Left cardiac atrium (tissue), 4 donors: ENCODE results near the gene YWHAB. TPM values are rescaled to one million over a fixed set of nuclear protein-coding genes. Genes with fewer than 3 reads are reported as not detected.

Experiments
- ATAC-seq, 2 donors: fragments of 200-7000 bp; cut with Tn5 transposase; one replicate each; pipeline ENCODE4 v1.9.1; 2020; ENCODE audit warnings: mild to moderate bottlenecking in 2 of 2, moderate library complexity in 2 of 2
- DNase-seq: peaks from one replicate; pipeline ENCODE4 v3.0.0-alpha.2; 2020
- intact Hi-C, 2 donors: fragments of 100-400 bp; cut with DNase I; formaldehyde crosslinking; loops; one replicate each; pipeline versions ENCODE4 v1.14.1 to v1.15.1; 2022 to 2023
- total RNA-seq, 2 donors: library from RNA; stranded (reverse); fragmentation: NEBNext Ultra II Directional; extraction: Animal tissue kit (Norgen Biotek cat#: 25700); gene quantifications; one replicate each; pipeline ENCODE4 v1.2.1, GENCODE V29; 2021
- donor health status: DM: no; HTN: yes; CAD: no.
- donor health status: DM: no; HTN: yes; CAD: no; lungs with severe emphysema.
- donor health status: DM: yes; HTN: yes; CAD: no.
- donor health status: Dilated cardiomyopathy.

The YWHAB gene
- total RNA-seq, 2 donors from 2014 or later = 109 to 140 TPM

DNA sequence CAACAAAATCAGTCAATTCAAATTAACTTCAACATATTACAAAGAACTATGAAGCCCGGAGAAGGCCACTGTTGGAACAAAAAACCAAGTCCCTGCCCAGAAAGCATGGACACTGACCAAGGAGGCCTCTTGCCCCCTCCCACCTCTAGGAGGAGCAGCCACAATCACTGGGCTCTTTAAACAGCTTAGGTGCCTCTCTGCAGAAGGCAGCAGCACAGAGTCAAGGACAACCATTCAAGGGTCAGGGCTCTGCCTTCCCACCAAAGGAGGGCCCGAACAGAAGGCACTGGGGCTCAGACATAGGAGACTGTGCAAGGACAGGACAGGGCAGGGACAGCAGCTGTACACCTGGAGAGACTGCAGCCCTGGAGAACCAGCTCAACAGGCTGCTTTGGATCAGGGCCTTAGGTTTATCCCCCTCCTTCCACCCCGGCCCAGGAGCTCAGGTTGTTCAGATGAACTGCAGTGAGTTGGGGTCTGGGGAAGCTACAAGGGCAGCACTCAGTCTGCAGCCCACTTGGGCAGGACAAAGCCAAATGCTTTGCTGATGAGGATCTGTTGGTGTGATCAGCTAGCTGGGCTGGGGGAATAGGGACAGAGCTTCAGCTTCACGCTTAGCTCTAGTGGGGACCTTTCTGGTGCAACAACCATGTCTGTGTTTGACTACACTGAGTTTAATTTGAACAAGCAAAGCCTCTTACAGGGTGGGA lies 56.9 kb downstream of the YWHAB start:
- ATAC-seq (no peak), DNase-seq (no peak)
- intact Hi-C loops = no loop called here

DNA sequence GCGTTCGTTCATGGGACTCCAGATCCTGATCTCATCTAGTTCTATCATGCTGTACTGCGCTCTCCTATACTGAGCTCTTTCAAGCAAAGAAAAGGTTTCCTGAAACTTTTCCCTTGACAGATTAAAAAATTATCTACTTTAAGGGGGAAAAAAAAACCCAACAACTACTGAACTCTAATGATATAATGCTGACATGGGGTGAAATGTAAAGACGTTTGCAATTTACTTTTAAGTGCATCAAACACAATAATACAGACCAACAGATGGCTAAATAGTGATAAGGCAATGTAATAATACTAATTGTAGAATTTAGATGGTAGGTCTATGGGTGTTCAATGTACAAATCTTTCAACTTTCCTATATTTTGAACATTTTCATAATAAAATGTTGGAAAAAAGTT lies 58.3 kb downstream of the YWHAB start:
- no peak for DNase-seq
- intact Hi-C loops = no loop called here
- no peak for ATAC-seq

DNA sequence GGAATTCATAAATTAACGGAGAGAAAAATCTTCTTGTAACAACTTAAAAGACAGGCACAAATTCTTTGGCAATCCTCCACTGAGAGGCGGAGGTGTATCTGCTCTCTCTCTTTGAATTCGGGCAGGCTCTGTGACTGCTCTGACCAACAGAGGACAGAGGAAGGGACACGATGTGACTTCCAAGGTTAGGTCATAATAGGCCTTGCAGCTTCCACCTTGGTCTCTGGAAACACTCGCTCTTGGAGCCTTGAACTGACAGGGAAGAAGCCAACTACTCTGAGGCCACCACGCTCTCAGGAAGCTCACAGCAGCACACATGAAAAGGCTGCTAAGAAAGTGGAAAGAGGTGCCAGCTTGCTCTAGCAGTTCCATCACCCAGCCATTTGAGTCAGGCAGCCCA lies 59.8 kb downstream of the YWHAB start:
- ATAC-seq = no peak
- intact Hi-C loops = no loop called here
- DNase-seq = no peak

DNA sequence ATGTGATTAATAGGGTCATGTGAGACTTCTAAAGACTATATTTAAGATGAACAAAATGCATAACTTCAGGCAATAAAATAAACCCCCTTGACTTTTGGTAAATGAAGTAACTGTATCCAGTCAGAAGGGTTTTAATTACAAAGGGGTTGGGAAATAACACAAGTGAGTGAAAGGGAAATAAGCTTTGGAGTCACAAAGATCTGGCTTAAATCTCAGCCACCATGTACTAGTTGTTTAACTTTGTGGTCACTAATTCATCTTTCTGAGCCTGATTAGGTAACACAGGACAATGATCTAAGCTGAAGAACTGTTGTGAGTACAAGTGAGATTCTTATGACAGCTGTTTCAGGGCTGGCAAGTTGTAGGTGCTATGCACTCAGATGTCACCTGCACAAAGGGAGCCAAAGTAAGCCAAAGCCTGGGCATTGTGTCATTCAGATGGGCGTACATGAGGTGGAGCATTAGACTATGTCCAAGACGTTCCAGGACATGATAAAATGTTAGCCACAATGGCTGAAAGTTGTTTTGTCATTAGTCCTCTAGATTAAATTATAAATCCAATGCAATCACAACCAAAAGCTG lies 60.9 kb downstream of the YWHAB start:
- ATAC-seq (no peak), DNase-seq (no peak)
- intact Hi-C loops = no loop called here

DNA sequence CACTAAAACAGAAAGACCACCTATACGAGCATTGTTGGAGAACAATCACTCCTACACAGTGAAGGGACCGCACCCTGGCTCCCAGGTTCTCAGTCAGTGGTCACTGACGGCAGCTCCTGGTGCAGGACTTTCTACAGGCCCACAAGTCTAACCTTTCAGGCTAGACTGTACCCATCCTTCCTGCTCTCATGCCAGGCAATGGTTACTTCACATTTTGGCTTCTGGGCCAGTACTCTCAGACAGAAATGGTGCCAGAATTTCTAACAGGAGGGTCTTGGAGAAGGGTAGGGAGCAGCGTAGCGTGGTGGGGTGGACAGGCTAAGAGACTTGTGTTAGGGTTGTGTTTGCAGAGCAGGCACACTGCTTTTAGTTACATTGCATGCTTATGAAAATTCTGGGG lies 62.6 kb downstream of the YWHAB start:
- DNase-seq = no peak
- intact Hi-C loops = no loop called here
- ATAC-seq = no peak

DNA sequence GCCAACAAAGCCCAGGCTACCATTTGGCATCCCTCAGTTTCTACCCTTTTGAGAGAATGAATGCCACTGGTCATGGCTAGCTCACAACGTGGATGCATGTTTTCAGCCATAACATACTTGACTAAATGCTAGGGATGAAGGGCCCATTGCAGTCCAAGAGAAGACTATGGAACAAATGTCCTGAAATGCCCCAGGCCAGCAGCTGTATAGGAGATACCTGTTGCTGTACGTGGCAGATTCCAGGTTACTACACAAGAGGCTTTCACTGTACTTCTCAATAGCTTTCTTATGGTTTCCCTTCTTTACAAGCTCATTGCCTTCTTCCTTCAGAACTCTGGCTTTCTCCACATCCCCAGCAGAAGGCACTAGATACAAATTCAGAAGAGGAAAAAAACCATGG lies 63.0 kb downstream of the YWHAB start:
- intact Hi-C loops = no loop called here
- no peak for ATAC-seq
- DNase-seq = no peak

DNA sequence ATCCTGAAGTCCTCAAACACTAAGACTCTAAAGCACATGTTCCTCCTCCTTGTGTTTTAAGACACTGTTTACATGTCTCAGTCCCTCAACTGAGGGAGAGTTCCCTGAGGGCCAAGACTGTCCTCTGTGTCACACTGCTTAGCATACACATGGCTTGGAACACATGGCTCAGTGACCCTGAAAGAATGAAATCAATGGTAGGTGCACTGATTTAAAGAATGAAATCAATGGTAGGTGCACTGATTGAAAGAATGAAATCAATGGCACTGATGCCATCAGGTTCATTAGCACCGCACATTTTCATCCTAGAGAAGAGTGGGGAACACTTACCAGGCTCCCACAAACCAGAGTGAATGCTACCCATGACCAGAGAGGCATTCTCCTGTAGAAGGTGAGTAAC lies 64.9 kb downstream of the YWHAB start:
- no peak for ATAC-seq
- intact Hi-C loops = no loop called here
- DNase-seq = no peak

- ATAC-seq (no peak), DNase-seq (no peak)
- intact Hi-C loops = no loop called here
Observed at GRCh38 chr20:44952731-44953130, 67.2 kb downstream of the YWHAB start.

DNA sequence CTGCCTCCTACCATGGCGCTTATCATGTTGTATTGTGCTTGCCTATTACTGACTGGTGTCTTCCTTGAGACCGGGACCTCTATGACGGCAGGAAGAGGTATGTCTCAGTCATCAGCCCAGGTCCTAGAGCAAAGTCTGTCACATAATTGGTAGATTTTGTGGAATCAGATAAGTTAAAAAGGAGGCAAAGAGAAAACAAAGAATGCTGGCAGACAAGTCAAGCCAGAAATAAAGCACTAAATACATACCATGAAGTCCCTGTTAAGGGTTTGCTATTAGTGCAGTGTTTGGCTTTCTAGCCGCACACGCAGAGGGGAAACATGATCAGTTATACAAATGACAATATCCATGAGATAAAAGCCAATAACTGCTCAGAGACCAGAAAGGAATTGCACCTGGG lies 68.7 kb downstream of the YWHAB start:
- no peak for ATAC-seq
- intact Hi-C loops = no loop called here
- DNase-seq = no peak

DNA sequence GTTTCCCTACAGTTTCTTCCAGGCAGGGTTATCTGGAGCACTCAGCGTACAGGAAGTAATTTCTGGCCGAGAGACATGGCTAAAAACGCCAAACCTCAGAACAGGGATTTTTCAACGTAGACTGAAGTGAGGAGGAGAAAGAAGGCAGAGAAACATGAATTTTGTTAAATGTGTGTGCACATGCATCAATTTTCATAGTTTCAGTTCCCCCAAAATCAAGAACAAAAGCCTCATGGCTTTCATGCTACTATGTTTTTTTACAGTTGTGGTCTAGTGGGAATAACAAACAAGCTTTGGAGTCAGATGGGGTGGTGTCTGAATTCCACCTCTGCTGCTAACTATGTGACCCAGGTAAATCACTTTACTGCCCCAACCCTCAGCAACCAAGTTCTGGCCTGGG lies 69.8 kb downstream of the YWHAB start:
- DNase-seq (no peak), ATAC-seq (no peak)
- intact Hi-C loops = no loop called here

GRCh38 chr20:44956410-44956809 lies 70.9 kb downstream of the YWHAB start:
- DNase-seq (no peak), ATAC-seq (no peak)
- intact Hi-C loops = no loop called here

Other genes with a start within 250 kb of the YWHAB start
- 10 to 100 TPM; 11.3 to 12.2 TPM for gene ADA, start 234.0 kb upstream of the YWHAB start, total RNA-seq
- 10 to 100 TPM; 25.1 to 63.6 TPM for gene CCN5, start 170.3 kb upstream of the YWHAB start, total RNA-seq
- 1 to 10 TPM; 2.2 to 2.6 TPM for gene KCNK15, start 139.8 kb upstream of the YWHAB start, total RNA-seq
- gene RIMS4, start 75.2 kb upstream of the YWHAB start, total RNA-seq = under 1 TPM; 0.58 to 0.80 TPM
- 1 to 10 TPM; 5.6 to 6.3 TPM for gene PABPC1L, start 24.4 kb downstream of the YWHAB start, total RNA-seq
- gene TOMM34, start 74.7 kb downstream of the YWHAB start, total RNA-seq = 10 to 100 TPM; 10.5 to 10.9 TPM
- 10 to 100 TPM; 16.0 to 16.4 TPM for gene STK4, start 80.8 kb downstream of the YWHAB start, total RNA-seq
- under 1 TPM; 0.21 TPM for gene KCNS1, start 215.4 kb downstream of the YWHAB start, total RNA-seq
- not detected for gene WFDC5, start 229.5 kb downstream of the YWHAB start, total RNA-seq
- gene WFDC12, start 238.8 kb downstream of the YWHAB start, total RNA-seq = not detected